Measurements from ENCODE around the gene HBA1. TPM values are rescaled to one million over a fixed set of nuclear protein-coding genes. Genes with fewer than 3 reads are reported as not detected.

HBA1 gene
- 0.79 to 1.4 TPM (median 1.1 TPM) in 5 replicates for total RNA-seq (2022; extraction: Qiagen RNA extraction; ENCODE audit: low read depth)

DNA sequence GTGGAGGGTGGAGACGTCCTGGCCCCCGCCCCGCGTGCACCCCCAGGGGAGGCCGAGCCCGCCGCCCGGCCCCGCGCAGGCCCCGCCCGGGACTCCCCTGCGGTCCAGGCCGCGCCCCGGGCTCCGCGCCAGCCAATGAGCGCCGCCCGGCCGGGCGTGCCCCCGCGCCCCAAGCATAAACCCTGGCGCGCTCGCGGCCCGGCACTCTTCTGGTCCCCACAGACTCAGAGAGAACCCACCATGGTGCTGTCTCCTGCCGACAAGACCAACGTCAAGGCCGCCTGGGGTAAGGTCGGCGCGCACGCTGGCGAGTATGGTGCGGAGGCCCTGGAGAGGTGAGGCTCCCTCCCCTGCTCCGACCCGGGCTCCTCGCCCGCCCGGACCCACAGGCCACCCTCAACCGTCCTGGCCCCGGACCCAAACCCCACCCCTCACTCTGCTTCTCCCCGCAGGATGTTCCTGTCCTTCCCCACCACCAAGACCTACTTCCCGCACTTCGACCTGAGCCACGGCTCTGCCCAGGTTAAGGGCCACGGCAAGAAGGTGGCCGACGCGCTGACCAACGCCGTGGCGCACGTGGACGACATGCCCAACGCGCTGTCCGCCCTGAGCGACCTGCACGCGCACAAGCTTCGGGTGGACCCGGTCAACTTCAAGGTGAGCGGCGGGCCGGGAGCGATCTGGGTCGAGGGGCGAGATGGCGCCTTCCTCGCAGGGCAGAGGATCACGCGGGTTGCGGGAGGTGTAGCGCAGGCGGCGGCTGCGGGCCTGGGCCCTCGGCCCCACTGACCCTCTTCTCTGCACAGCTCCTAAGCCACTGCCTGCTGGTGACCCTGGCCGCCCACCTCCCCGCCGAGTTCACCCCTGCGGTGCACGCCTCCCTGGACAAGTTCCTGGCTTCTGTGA is at the start of gene HBA1:
HBA1 (plus strand) TSS at position 204 of the 906 bp plus-strand sequence; CDS start at position 241, 37 bp downstream.

DNA sequence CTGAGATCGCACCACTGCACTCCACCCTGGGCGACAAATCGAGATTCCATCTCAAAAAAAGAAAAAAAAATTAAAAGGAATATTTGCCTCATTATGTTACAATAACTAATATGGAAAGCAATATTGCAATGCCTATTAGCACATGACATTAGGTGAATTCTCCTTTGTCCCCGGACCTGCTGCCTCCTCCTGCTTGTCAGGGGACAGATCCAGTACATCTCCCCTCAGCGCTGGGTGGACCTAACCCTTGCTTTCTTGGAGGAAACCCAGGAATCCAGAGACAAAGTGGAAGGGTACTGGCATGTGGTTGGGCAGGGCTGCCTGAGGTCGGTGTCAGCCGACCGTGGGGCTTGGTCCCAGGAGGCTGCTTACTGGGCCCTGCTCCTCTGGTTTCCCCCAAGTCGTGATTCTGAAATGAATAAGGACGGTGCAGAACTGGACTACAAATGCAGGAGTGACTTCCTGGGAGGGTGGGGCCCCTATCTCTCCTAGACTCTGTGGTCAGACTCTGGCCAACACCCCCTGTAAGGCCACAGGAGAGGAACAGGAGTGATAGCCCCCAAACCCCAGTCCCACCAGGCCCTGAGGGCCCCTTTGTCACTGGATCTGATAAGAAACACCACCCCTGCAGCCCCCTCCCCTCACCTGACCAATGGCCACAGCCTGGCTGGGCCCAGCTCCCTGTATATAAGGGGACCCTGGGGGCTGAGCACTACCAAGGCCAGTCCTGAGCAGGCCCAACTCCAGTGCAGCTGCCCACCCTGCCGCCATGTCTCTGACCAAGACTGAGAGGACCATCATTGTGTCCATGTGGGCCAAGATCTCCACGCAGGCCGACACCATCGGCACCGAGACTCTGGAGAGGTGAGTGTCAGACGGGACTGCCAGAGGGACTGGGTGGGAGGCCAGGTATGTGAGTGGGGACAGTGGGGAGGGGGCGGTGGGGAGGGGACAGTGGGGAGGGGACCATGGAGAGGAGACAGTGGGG is 24.0 kb upstream of the HBA1 start, which contains the start of gene HBZ:
HBZ (plus strand) TSS at position 504 of the 988 bp plus-strand sequence; CDS start at position 770, 266 bp downstream.

DNA sequence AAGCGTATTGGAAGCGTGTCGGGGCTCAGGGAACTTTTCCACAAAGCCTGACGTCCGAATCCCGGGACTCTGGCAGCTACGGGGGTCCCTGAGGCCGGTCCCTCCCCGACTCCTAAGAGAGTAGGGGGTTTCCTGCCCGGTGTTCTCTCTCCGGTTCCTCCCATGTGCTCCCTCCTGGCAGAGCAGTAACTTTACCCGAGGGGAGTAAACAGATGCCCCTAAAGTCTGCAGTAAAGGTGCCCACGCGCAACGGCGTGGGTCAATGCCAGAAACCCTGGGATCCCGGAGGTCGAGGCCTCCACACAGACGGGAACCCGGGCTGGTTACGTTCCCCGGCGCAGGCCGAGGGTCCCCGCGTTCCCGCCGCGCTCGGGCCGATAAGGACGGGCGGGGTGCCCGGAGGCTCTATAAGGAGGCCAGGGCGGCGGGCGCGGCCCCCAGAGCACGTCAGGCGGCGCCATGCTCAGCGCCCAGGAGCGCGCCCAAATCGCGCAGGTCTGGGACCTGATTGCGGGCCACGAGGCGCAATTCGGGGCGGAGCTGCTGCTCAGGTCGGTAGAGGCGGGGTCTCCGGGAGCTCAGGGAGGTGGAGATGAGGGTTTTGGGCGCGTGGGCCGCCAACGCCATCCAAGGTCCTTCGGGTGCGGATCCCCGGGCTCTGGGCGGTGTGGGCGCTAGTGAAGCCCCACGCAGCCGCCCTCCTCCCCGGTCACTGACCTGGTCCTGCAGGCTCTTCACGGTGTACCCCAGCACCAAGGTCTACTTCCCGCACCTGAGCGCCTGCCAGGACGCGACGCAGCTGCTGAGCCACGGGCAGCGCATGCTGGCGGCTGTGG is 10.7 kb upstream of the HBA1 start, which contains the start of gene HBM:
HBM (plus strand) TSS at position 440 of the 836 bp plus-strand sequence; CDS start at position 460, 20 bp downstream.

DNA sequence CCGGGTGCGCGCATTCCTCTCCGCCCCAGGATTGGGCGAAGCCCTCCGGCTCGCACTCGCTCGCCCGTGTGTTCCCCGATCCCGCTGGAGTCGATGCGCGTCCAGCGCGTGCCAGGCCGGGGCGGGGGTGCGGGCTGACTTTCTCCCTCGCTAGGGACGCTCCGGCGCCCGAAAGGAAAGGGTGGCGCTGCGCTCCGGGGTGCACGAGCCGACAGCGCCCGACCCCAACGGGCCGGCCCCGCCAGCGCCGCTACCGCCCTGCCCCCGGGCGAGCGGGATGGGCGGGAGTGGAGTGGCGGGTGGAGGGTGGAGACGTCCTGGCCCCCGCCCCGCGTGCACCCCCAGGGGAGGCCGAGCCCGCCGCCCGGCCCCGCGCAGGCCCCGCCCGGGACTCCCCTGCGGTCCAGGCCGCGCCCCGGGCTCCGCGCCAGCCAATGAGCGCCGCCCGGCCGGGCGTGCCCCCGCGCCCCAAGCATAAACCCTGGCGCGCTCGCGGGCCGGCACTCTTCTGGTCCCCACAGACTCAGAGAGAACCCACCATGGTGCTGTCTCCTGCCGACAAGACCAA is 4.0 kb upstream of the HBA1 start, which contains the start of gene HBA2:
HBA2 (plus strand) TSS at position 503 of the 568 bp plus-strand sequence; CDS start at position 540, 37 bp downstream.

DNA sequence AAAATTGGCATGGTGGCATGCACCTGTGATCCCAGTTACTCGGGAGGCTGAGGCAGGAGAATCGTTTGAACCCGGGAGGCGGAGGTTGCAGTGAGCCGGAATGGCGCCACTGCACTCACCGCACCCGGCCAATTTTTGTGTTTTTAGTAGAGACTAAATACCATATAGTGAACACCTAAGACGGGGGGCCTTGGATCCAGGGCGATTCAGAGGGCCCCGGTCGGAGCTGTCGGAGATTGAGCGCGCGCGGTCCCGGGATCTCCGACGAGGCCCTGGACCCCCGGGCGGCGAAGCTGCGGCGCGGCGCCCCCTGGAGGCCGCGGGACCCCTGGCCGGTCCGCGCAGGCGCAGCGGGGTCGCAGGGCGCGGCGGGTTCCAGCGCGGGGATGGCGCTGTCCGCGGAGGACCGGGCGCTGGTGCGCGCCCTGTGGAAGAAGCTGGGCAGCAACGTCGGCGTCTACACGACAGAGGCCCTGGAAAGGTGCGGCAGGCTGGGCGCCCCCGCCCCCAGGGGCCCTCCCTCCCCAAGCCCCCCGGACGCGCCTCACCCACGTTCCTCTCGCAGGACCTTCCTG is 3.7 kb downstream of the HBA1 start, which contains the start of gene HBQ1:
HBQ1 (plus strand) TSS at position 359 of the 575 bp plus-strand sequence; CDS start at position 387, 28 bp downstream.

Other genes starting within 250 kb of the HBA1 start
- gene POLR3K, start 123.1 kb upstream of the HBA1 start, total RNA-seq (2022; extraction: Qiagen RNA extraction; ENCODE audit: low read depth) = 37.0 to 43.7 TPM (median 39.4 TPM) in 5 replicates
- gene SNRNP25, start 122.9 kb upstream of the HBA1 start, total RNA-seq (2022; extraction: Qiagen RNA extraction; ENCODE audit: low read depth) = 62.5 to 79.9 TPM (median 70.9 TPM) in 5 replicates
- gene RHBDF1, start 104.0 kb upstream of the HBA1 start, total RNA-seq (2022; extraction: Qiagen RNA extraction; ENCODE audit: low read depth) = 24.9 to 31.2 TPM (median 28.4 TPM) in 5 replicates
- 58.1 to 76.9 TPM (median 69.5 TPM) in 5 replicates for gene MPG, start 98.5 kb upstream of the HBA1 start, total RNA-seq (2022; extraction: Qiagen RNA extraction; ENCODE audit: low read depth)
- gene NPRL3, start 38.0 kb upstream of the HBA1 start, total RNA-seq (2022; extraction: Qiagen RNA extraction; ENCODE audit: low read depth) = 22.9 to 34.2 TPM (median 29.7 TPM) in 5 replicates
- 0.12 to 0.26 TPM (median 0.19 TPM) in 3 of 5 replicates, not detected in the others for gene HBZ, start 24.0 kb upstream of the HBA1 start, total RNA-seq (2022; extraction: Qiagen RNA extraction; ENCODE audit: low read depth)
- not detected in 5 replicates for gene HBM, start 10.7 kb upstream of the HBA1 start, total RNA-seq (2022; extraction: Qiagen RNA extraction; ENCODE audit: low read depth)
- gene HBA2, start 3.8 kb upstream of the HBA1 start, total RNA-seq (2022; extraction: Qiagen RNA extraction; ENCODE audit: low read depth) = 0.23 to 0.44 TPM (median 0.27 TPM) in 3 of 5 replicates, not detected in the others
- gene HBQ1, start 3.8 kb downstream of the HBA1 start, total RNA-seq (2022; extraction: Qiagen RNA extraction; ENCODE audit: low read depth) = 4.5 to 8.2 TPM (median 6.4 TPM) in 5 replicates
- gene LUC7L, start 52.8 kb downstream of the HBA1 start, total RNA-seq (2022; extraction: Qiagen RNA extraction; ENCODE audit: low read depth) = 39.0 to 56.3 TPM (median 53.5 TPM) in 5 replicates
- gene FAM234A, start 58.1 kb downstream of the HBA1 start, total RNA-seq (2022; extraction: Qiagen RNA extraction; ENCODE audit: low read depth) = 45.5 to 52.5 TPM (median 48.7 TPM) in 5 replicates
- gene RGS11, start 99.3 kb downstream of the HBA1 start, total RNA-seq (2022; extraction: Qiagen RNA extraction; ENCODE audit: low read depth) = 3.5 to 4.7 TPM (median 4.4 TPM) in 5 replicates
- 1.9 to 3.1 TPM (median 2.4 TPM) in 5 replicates for gene ARHGDIG, start 103.9 kb downstream of the HBA1 start, total RNA-seq (2022; extraction: Qiagen RNA extraction; ENCODE audit: low read depth)
- gene PDIA2, start 106.5 kb downstream of the HBA1 start, total RNA-seq (2022; extraction: Qiagen RNA extraction; ENCODE audit: low read depth) = 0.36 to 0.65 TPM (median 0.46 TPM) in 5 replicates
- gene AXIN1, start 176.0 kb downstream of the HBA1 start, total RNA-seq (2022; extraction: Qiagen RNA extraction; ENCODE audit: low read depth) = 32.2 to 34.8 TPM (median 32.4 TPM) in 5 replicates
- gene MRPL28, start 193.9 kb downstream of the HBA1 start, total RNA-seq (2022; extraction: Qiagen RNA extraction; ENCODE audit: low read depth) = 115 to 140 TPM (median 129 TPM) in 5 replicates
- gene PGAP6, start 205.3 kb downstream of the HBA1 start, total RNA-seq (2022; extraction: Qiagen RNA extraction; ENCODE audit: low read depth) = 25.3 to 40.1 TPM (median 34.7 TPM) in 5 replicates
- gene NME4, start 220.5 kb downstream of the HBA1 start, total RNA-seq (2022; extraction: Qiagen RNA extraction; ENCODE audit: low read depth) = 293 to 451 TPM (median 381 TPM) in 5 replicates
- 23.0 to 28.9 TPM (median 24.7 TPM) in 5 replicates for gene DECR2, start 225.2 kb downstream of the HBA1 start, total RNA-seq (2022; extraction: Qiagen RNA extraction; ENCODE audit: low read depth)
- 20.0 to 23.1 TPM (median 21.7 TPM) in 5 replicates for gene RAB11FIP3, start 249.0 kb downstream of the HBA1 start, total RNA-seq (2022; extraction: Qiagen RNA extraction; ENCODE audit: low read depth)